PC-3 (cell line): ENCODE data around the gene ABHD16A. TPM values are rescaled to one million over a fixed set of nuclear protein-coding genes. Genes with fewer than 3 reads are reported as not detected.

Experiments used
- ATAC-seq: fragments of 200-7000 bp; cut with Tn5 transposase; 2 replicates; pipeline ENCODE4 v1.9.1; 2020; ENCODE audit warnings: mild to moderate bottlenecking, moderate library complexity
- BruUV-seq: library from RNA; stranded (reverse); fragments of 400-500 nt; replicated peaks from 2 replicates; lab custom pipeline; 2021; lab: Mats Ljungman, UMichigan
- CTCF ChIA-PET: fragments of 300-600 bp; sonication (Branson Sonifier 250); formaldehyde crosslinking; loops from one replicate; lab custom pipeline; 2022; ENCODE audit warnings: antibody characterized with exemption; lab: Charles Lee
- POLR2A ChIA-PET: fragments of 300-600 bp; sonication (Branson Sonifier 250); formaldehyde crosslinking; loops from one replicate; lab custom pipeline; 2022; ENCODE audit warnings: antibody characterized with exemption; ENCODE audit not compliant: unreplicated experiment; lab: Charles Lee
- DNase-seq: peaks from one replicate; pipeline ENCODE4 v3.0.0-alpha.2; 2015
- H2AFZ ChIP-seq: fragments of 300-600 bp; sonication (generic); 2 replicates; pipeline ENCODE4 v1.6.0; 2016; ENCODE audit warnings: antibody characterized with exemption, low read length
- H3F3A ChIP-seq: fragments of 300-600 bp; sonication (generic); one replicate; pipeline ENCODE4 v1.6.0; 2017; ENCODE audit warnings: antibody characterized with exemption, low read length, control low read depth, mild to moderate bottlenecking; ENCODE audit not compliant: unreplicated experiment
- H3K27ac ChIP-seq: fragments of 300-600 bp; sonication (generic); 2 replicates; pipeline ENCODE4 v1.5.1; 2016; ENCODE audit warnings: mild to moderate bottlenecking, low read length
- H3K27me3 ChIP-seq: fragments of 300-600 bp; sonication (generic); 2 replicates; pipeline ENCODE4 v1.6.1; 2016; ENCODE audit warnings: low read length, mixed read lengths
- H3K36me3 ChIP-seq: fragments of 300-600 bp; sonication (generic); 2 replicates; pipeline ENCODE4 v1.6.1; 2016; ENCODE audit warnings: low read depth, mixed run types, low read length, mixed read lengths
- H3K4me1 ChIP-seq: fragments of 300-600 bp; sonication (generic); 2 replicates; pipeline ENCODE4 v1.5.1; 2016; ENCODE audit warnings: low read length; ENCODE audit not compliant: insufficient read depth
- H3K4me2 ChIP-seq: fragments of 300-600 bp; sonication (generic); 2 replicates; pipeline ENCODE4 v1.6.0; 2016; ENCODE audit warnings: low read length
- H3K4me3 ChIP-seq: fragments of 300-600 bp; sonication (generic); 2 replicates; pipeline ENCODE4 v1.5.1; 2016; ENCODE audit warnings: mild to moderate bottlenecking, low read length, mixed read lengths
- H3K79me2 ChIP-seq: fragments of 300-600 bp; sonication (generic); 2 replicates; pipeline ENCODE4 v1.6.1; 2017; ENCODE audit warnings: low read length, mixed read lengths
- H3K9ac ChIP-seq: fragments of 300-600 bp; sonication (generic); 2 replicates; pipeline ENCODE4 v1.6.0; 2016; ENCODE audit warnings: mild to moderate bottlenecking, low read length
- H3K9me2 ChIP-seq: fragments of 300-600 bp; sonication (generic); replicated peaks from 2 replicates; pipeline ENCODE4 v1.6.1; 2016; ENCODE audit warnings: mixed run types, low read length, mixed read lengths
- H3K9me3 ChIP-seq: fragments of 300-600 bp; sonication (generic); 2 replicates; pipeline ENCODE4 v1.6.1; 2016; ENCODE audit warnings: low read length, mixed read lengths
- H4K20me1 ChIP-seq: fragments of 300-600 bp; sonication (generic); 2 replicates; pipeline ENCODE4 v1.6.1; 2016; ENCODE audit warnings: low read length, mixed read lengths
- CTCF ChIP-seq: fragments of 300-600 bp; sonication (generic); conservative IDR thresholded peaks from 2 replicates; pipeline ENCODE4 v1.5.1; 2017; ENCODE audit warnings: antibody characterized with exemption, low read depth, mild to moderate bottlenecking, low read length
- EZH2 ChIP-seq: fragments of 300-600 bp; sonication (generic); IDR thresholded peaks from one replicate; pipeline ENCODE4 v1.6.1; 2017; ENCODE audit warnings: antibody characterized with exemption, mild to moderate bottlenecking, low read length; ENCODE audit not compliant: unreplicated experiment
- EZH2phosphoT487 ChIP-seq: fragments of 300-600 bp; sonication (generic); IDR thresholded peaks from 2 replicates; pipeline ENCODE4 v1.6.1; 2018; ENCODE audit warnings: mild to moderate bottlenecking, antibody characterized with exemption, low read length, borderline replicate concordance
- intact Hi-C: fragments of 100-400 bp; cut with micrococcal nuclease; formaldehyde crosslinking; loops from 2 replicates; pipeline ENCODE4 v1.9.0; 2023
- total RNA-seq: library from RNA; depleted of rRNA; stranded (reverse); fragments of >200 nt; gene quantifications from 2 replicates; pipeline ENCODE4 v1.2.3, GENCODE V29; 2014

Gene ABHD16A
- total RNA-seq, 1 experiment from 2014 or later: 52.0 TPM

- BruUV-seq: no TSS peak
- Histone ChIP-seq H3K9me2 (no peaks in the 10 kb centered on the region), H2AFZ (peak within 1 kb of the TSS; percentile 75), H3K36me3 (peaks cover 30% of the 10 kb centered on the region), H3K9me3 (no peaks in the 10 kb centered on the region), H4K20me1 (no peaks in the 10 kb centered on the region), H3F3A (no peaks in the 10 kb centered on the region), H3K4me2 (peak within 1 kb of the TSS; percentile 99), H3K79me2 (peaks cover 59% of the 10 kb centered on the region), H3K4me1 (peaks cover 30% of the 10 kb centered on the region), H3K27me3 (no peaks in the 10 kb centered on the region), H3K4me3 (peak within 1 kb of the TSS; percentile 92), H3K9ac (peak within 1 kb of the TSS; percentile 96), H3K27ac (peak within 1 kb of the TSS; percentile 93)
- peak; percentile 30 for ATAC-seq
- DNase-seq: peak; percentile 88
- CTCF ChIA-PET: no interaction called here
- POLR2A ChIA-PET: interaction anchor here (0.6 to 0.8 kb wide), 5 partner anchors 73 to 428 kb away, joined by 4 to 7 read pairs (median 5); partner anchors contain the start of gene HSPA1B
- TF ChIP-seq EZH2: no peak
- TF ChIP-seq CTCF: no peak
- no peak for TF ChIP-seq EZH2phosphoT487
- intact Hi-C loops: loop anchor here (1.0 to 5.0 kb wide), 2 partner anchors 45 to 118 kb away; partner anchors contain the start of genes ATP6V1G2, NFKBIL1 and PRRC2A
These were observed 38.2 kb downstream of the ABHD16A start, which contains the start of gene GPANK1 for GRCh38 chr6:31664790-31665500. Gene GPANK1, minus strand, starts transcription at chr6:31664997. Its CDS starts 519 bp downstream, at chr6:31664478.

GRCh38 chr6:31663961-31664789, 38.9 kb downstream of the ABHD16A start:
- peaks cover 38% of the 10 kb centered on the region for H3K4me1 ChIP-seq
- H3K4me2 ChIP-seq: peak overlapping the region; percentile 99
- peak overlapping the region; percentile 92 for H3K4me3 ChIP-seq
- TSS peak; percentile 24 for BruUV-seq
- no peaks in the 10 kb centered on the region for H3K27me3 ChIP-seq
- peak; percentile 73 for DNase-seq
- H4K20me1 ChIP-seq: peaks cover under 1% of the 10 kb centered on the region; the same call in 1 of the 2 replicates
- H3K9me3 ChIP-seq: no peaks in the 10 kb centered on the region
- CTCF ChIA-PET: interaction anchor here (0.6 kb wide), 1 partner anchor 79 kb away, joined by 3 read pairs; no protein-coding TSS in a partner anchor
- H3K27ac ChIP-seq: peak overlapping the region; percentile 93
- H3K79me2 ChIP-seq: peaks cover 64% of the 10 kb centered on the region
- H2AFZ ChIP-seq: peak overlapping the region; percentile 75
- H3F3A ChIP-seq: no peaks in the 10 kb centered on the region
- H3K36me3 ChIP-seq: peaks cover 24% of the 10 kb centered on the region
- peak overlapping the region; percentile 96 for H3K9ac ChIP-seq
- intact Hi-C loops: no loop called here
- peak; percentile 23 for ATAC-seq
- TF ChIP-seq CTCF (no peak), EZH2 (no peak), EZH2phosphoT487 (no peak)
- no peaks in the 10 kb centered on the region for H3K9me2 ChIP-seq
- POLR2A ChIA-PET: interaction anchor here (0.6 to 0.8 kb wide), 4 partner anchors 72 to 429 kb away, joined by 4 to 6 read pairs (median 5); no protein-coding TSS in a partner anchor
